Naive thymus-derived CD4-positive, alpha-beta T cell (primary cell): ENCODE measurements around the gene CDK5R2. TPM values are rescaled to one million over a fixed set of nuclear protein-coding genes. Genes with fewer than 3 reads are reported as not detected.
A peak's percentile ranks its signal among the peaks of the same experiment; 100 is the strongest.

ENCODE experiments used
- ATAC-seq: fragments of 150-1000 bp; cut with Tn5 transposase; 2 replicates; pipeline ENCODE4 v1.10.0; 2021; ENCODE audit warnings: mild to moderate bottlenecking, moderate library complexity
- CTCF ChIA-PET: fragments of 350-600 bp; sonication (Branson Sonifier 250); formaldehyde crosslinking; loops from one replicate; lab custom pipeline; 2021; ENCODE audit warnings: antibody characterized with exemption; lab: Charles Lee
- POLR2A ChIA-PET: fragments of 350-600 bp; sonication (Branson Sonifier 250); formaldehyde crosslinking; loops from one replicate; lab custom pipeline; 2021; ENCODE audit warnings: antibody characterized with exemption, inconsistent platforms; lab: Charles Lee
- DNase-seq, 9 donors: peaks; one replicate each; pipeline versions ENCODE4 v3.0.0 to v3.0.0-alpha.2; 2020 to 2022; ENCODE audit warnings: mixed read lengths in 1 of 9
- H3K27ac ChIP-seq: one replicate; pipeline ENCODE4 v1.7.0; 2013; ENCODE audit warnings: mild to moderate bottlenecking, low read depth, low read length, moderate library complexity
- H3K27me3 ChIP-seq, 2 donors: one replicate each; pipeline ENCODE4 v1.7.0; 2013; ENCODE audit warnings: low read length in 2 of 2, mild to moderate bottlenecking in 2 of 2, moderate library complexity in 2 of 2; ENCODE audit not compliant: control insufficient read depth in 2 of 2, insufficient read depth in 2 of 2
- H3K36me3 ChIP-seq, 3 experiments: 1 replicate in 2 of 3; 2 replicates in 1 of 3; pipeline ENCODE4 v1.7.0; 2013; ENCODE audit warnings: low read length in 3 of 3, mild to moderate bottlenecking in 3 of 3, moderate library complexity in 1 of 3; ENCODE audit not compliant: insufficient read depth in 3 of 3, control insufficient read depth in 2 of 3
- H3K4me1 ChIP-seq, 2 donors: one replicate each; pipeline ENCODE4 v1.7.0; 2013; ENCODE audit warnings: low read length in 2 of 2, mild to moderate bottlenecking in 2 of 2, moderate library complexity in 1 of 2; ENCODE audit not compliant: control insufficient read depth in 2 of 2, insufficient read depth in 2 of 2
- H3K4me3 ChIP-seq: 2 replicates; pipeline ENCODE4 v1.7.0; 2013; ENCODE audit warnings: mild to moderate bottlenecking, low read length
- H3K9me3 ChIP-seq, 3 experiments: 1 replicate in 2 of 3; 2 replicates in 1 of 3; pipeline ENCODE4 v1.7.0; 2013; ENCODE audit warnings: low read length in 3 of 3; ENCODE audit not compliant: control insufficient read depth in 2 of 3
- H3K27ac Mint-ChIP-seq, 9 donors: one replicate each; pipeline ENCODE4 v1.8.0; 2020 to 2022; ENCODE audit warnings: mixed read lengths in 9 of 9, mild to moderate bottlenecking in 8 of 9, moderate library complexity in 5 of 9, inconsistent platforms in 2 of 9
- H3K27me3 Mint-ChIP-seq, 5 donors: one replicate each; pipeline ENCODE4 v1.8.0; 2021 to 2022; ENCODE audit warnings: mixed read lengths in 5 of 5, mild to moderate bottlenecking in 1 of 5
- H3K36me3 Mint-ChIP-seq, 5 donors: one replicate each; pipeline ENCODE4 v1.8.0; 2020 to 2022; ENCODE audit warnings: mixed read lengths in 5 of 5, mild to moderate bottlenecking in 3 of 5, inconsistent platforms in 1 of 5
- H3K4me1 Mint-ChIP-seq, 7 donors: one replicate each; pipeline ENCODE4 v1.8.0; 2020 to 2022; ENCODE audit warnings: mixed read lengths in 7 of 7, mild to moderate bottlenecking in 3 of 7, inconsistent platforms in 1 of 7
- H3K4me3 Mint-ChIP-seq, 10 donors: one replicate each; pipeline ENCODE4 v1.8.0; 2020 to 2022; ENCODE audit warnings: mild to moderate bottlenecking in 10 of 10, mixed read lengths in 10 of 10, moderate library complexity in 6 of 10, inconsistent platforms in 2 of 10
- H3K9me3 Mint-ChIP-seq, 11 donors: one replicate each; pipeline ENCODE4 v1.8.0; 2020 to 2022; ENCODE audit warnings: mixed read lengths in 11 of 11, mild to moderate bottlenecking in 4 of 11, inconsistent platforms in 1 of 11, moderate library complexity in 1 of 11
- intact Hi-C, 2 donors: fragments of 100-400 bp; cut with micrococcal nuclease; formaldehyde crosslinking; loops; one replicate each; pipeline ENCODE4 v1.15.1; 2023
- polyA plus RNA-seq, 2 donors: library from polyadenylated mRNA; unstranded; fragments of 300-500 nt; fragmentation: Illumina TruSeq; gene quantifications; one replicate each; pipeline ENCODE4 v1.2.3, GENCODE V29; 2021
- total RNA-seq, 6 experiments: library from RNA in 5 of 6; stranded (reverse) in 5 of 6; gene quantifications; 1 replicate in 5 of 6; 2 replicates in 1 of 6; pipeline ENCODE4 v1.2.3 and lab custom pipeline; 2021 to 2026

Gene CDK5R2
- total and polyA plus RNA-seq, 7 experiments from 2014 or later = not detected

- POLR2A ChIA-PET = no interaction called here
- intact Hi-C loops = loop anchor here in 1 of 2 donors (5.0 kb wide), 1 partner anchor 58 kb away; no protein-coding TSS in a partner anchor
Measured at GRCh38 chr2:218999021-218999880, 39.8 kb downstream of the CDK5R2 start.

GRCh38 chr2:218999881-219000568 lies 40.6 kb downstream of the CDK5R2 start:
- H3K4me3 ChIP-seq = no peak overlapping the region
- peaks cover 0 to 35% of the 10 kb centered on the region in 2 donors for H3K27me3 ChIP-seq
- DNase-seq (no peak), ATAC-seq (no peak)
- H3K27me3 Mint-ChIP-seq = peaks cover 56 to 86% (median 63%) of the 10 kb centered on the region in 5 donors
- no peaks in the 10 kb centered on the region for H3K9me3 ChIP-seq
- peaks cover 12 to 13% of the 10 kb centered on the region in 2 donors for H3K4me1 ChIP-seq
- H3K9me3 Mint-ChIP-seq = peaks cover 0 to 3% (median 0%) of the 10 kb centered on the region in 11 donors
- ChIA-PET POLR2A (no interaction called here), CTCF (no interaction called here)
- H3K4me1 Mint-ChIP-seq = peaks cover 0 to 26% (median 20%) of the 10 kb centered on the region in 7 donors
- H3K36me3 ChIP-seq = no peaks in the 10 kb centered on the region
- no peak overlapping the region for H3K27ac ChIP-seq
- peak overlapping the region in 1 of 10 donors; percentile 32 for H3K4me3 Mint-ChIP-seq
- no peaks in the 10 kb centered on the region for H3K36me3 Mint-ChIP-seq
- no peak overlapping the region for H3K27ac Mint-ChIP-seq
- intact Hi-C loops = loop anchor here in 1 of 2 donors (5.0 kb wide), 1 partner anchor 57 kb away; no protein-coding TSS in a partner anchor

More at GRCh38 chr2:218999021-218999880, 39.8 kb downstream of the CDK5R2 start:
- Mint-ChIP-seq H3K4me3 (no peak overlapping the region), H3K27me3 (peaks cover 56 to 87% (median 62%) of the 10 kb centered on the region in 5 donors), H3K27ac (no peak overlapping the region), H3K4me1 (peaks cover 0 to 26% (median 21%) of the 10 kb centered on the region in 7 donors), H3K9me3 (peaks cover 0 to 1% (median 0%) of the 10 kb centered on the region in 11 donors), H3K36me3 (no peaks in the 10 kb centered on the region)
- Histone ChIP-seq H3K9me3 (no peaks in the 10 kb centered on the region), H3K27ac (no peak overlapping the region), H3K4me1 (peaks cover 12 to 13% of the 10 kb centered on the region in 2 donors), H3K4me3 (no peak overlapping the region), H3K36me3 (no peaks in the 10 kb centered on the region), H3K27me3 (peaks cover 0 to 33% of the 10 kb centered on the region in 2 donors)
- CTCF ChIA-PET = no interaction called here
- no peak for DNase-seq
- no peak for ATAC-seq

- ATAC-seq (no peak), DNase-seq (no peak)
- peaks cover 0 to 26% (median 15%) of the 10 kb centered on the region in 7 donors for H3K4me1 Mint-ChIP-seq
- Histone ChIP-seq H3K27me3 (peaks cover 0 to 33% of the 10 kb centered on the region in 2 donors), H3K4me1 (peaks cover 12 to 13% of the 10 kb centered on the region in 2 donors), H3K27ac (no peak overlapping the region), H3K4me3 (no peak overlapping the region), H3K9me3 (no peaks in the 10 kb centered on the region), H3K36me3 (no peaks in the 10 kb centered on the region)
- H3K27ac Mint-ChIP-seq = no peak overlapping the region
- H3K9me3 Mint-ChIP-seq = peaks cover 0 to 3% (median 0%) of the 10 kb centered on the region in 11 donors
- POLR2A ChIA-PET = no interaction called here
- H3K4me3 Mint-ChIP-seq = peak overlapping the region in 6 of 10 donors; percentile 7 to 81 (median 45)
- H3K27me3 Mint-ChIP-seq = peaks cover 56 to 85% (median 63%) of the 10 kb centered on the region in 5 donors
- H3K36me3 Mint-ChIP-seq = peaks cover 0 to 3% (median 0%) of the 10 kb centered on the region in 5 donors
- CTCF ChIA-PET = no interaction called here
- intact Hi-C loops = no loop called here
Measured at GRCh38 chr2:219000569-219000960, 41.1 kb downstream of the CDK5R2 start.

- H3K36me3 Mint-ChIP-seq = peaks cover 0 to 3% (median 0%) of the 10 kb centered on the region in 5 donors
- peak overlapping the region in 7 of 10 donors; percentile 7 to 81 (median 52) for H3K4me3 Mint-ChIP-seq
- peaks cover 0 to 20% (median 13%) of the 10 kb centered on the region in 7 donors for H3K4me1 Mint-ChIP-seq
- peaks cover 54 to 82% (median 63%) of the 10 kb centered on the region in 5 donors for H3K27me3 Mint-ChIP-seq
- Histone ChIP-seq H3K27me3 (peaks cover 0 to 27% of the 10 kb centered on the region in 2 donors), H3K36me3 (no peaks in the 10 kb centered on the region), H3K4me3 (no peak overlapping the region), H3K4me1 (peaks cover 12 to 13% of the 10 kb centered on the region in 2 donors), H3K9me3 (no peaks in the 10 kb centered on the region), H3K27ac (no peak overlapping the region)
- H3K27ac Mint-ChIP-seq = no peak overlapping the region
- H3K9me3 Mint-ChIP-seq = peaks cover 0 to 3% (median 0%) of the 10 kb centered on the region in 11 donors
- DNase-seq (no peak), ATAC-seq (no peak)
- POLR2A ChIA-PET = no interaction called here
- intact Hi-C loops = no loop called here
- CTCF ChIA-PET = no interaction called here
Measured at GRCh38 chr2:219001100-219001576, 41.7 kb downstream of the CDK5R2 start.

- DNase-seq = no peak
- Histone ChIP-seq H3K4me3 (peak overlapping the region; percentile 20), H3K36me3 (no peaks in the 10 kb centered on the region), H3K9me3 (no peaks in the 10 kb centered on the region), H3K27ac (no peak overlapping the region), H3K4me1 (peaks cover 12 to 13% of the 10 kb centered on the region in 2 donors), H3K27me3 (peaks cover 0 to 24% of the 10 kb centered on the region in 2 donors)
- H3K36me3 Mint-ChIP-seq = peaks cover 0 to 3% (median 0%) of the 10 kb centered on the region in 5 donors
- peaks cover 0 to 3% (median 0%) of the 10 kb centered on the region in 11 donors for H3K9me3 Mint-ChIP-seq
- intact Hi-C loops = loop anchor here in 1 of 2 donors (2.0 kb wide), 1 partner anchor 149 kb away; no protein-coding TSS in a partner anchor
- H3K4me3 Mint-ChIP-seq = peak overlapping the region in 7 of 10 donors; percentile 27 to 85 (median 80)
- peaks cover 53 to 77% (median 68%) of the 10 kb centered on the region in 5 donors for H3K27me3 Mint-ChIP-seq
- H3K4me1 Mint-ChIP-seq = peaks cover 0 to 19% (median 13%) of the 10 kb centered on the region in 7 donors
- H3K27ac Mint-ChIP-seq = no peak overlapping the region
- ChIA-PET CTCF (no interaction called here), POLR2A (no interaction called here)
- peak; percentile 19 for ATAC-seq
Measured at GRCh38 chr2:219001577-219002394, 42.3 kb downstream of the CDK5R2 start.
